ENCODE data around the gene TMEM38B. TPM values are rescaled to one million over a fixed set of nuclear protein-coding genes. Genes with fewer than 3 reads are reported as not detected.

TMEM38B gene
- total and polyA plus RNA-seq, 2 of the 8 experiments (the other 6 are each of a cell fraction or from before 2014, with no cell fraction given), result 10.6 to 12.4 TPM

DNA sequence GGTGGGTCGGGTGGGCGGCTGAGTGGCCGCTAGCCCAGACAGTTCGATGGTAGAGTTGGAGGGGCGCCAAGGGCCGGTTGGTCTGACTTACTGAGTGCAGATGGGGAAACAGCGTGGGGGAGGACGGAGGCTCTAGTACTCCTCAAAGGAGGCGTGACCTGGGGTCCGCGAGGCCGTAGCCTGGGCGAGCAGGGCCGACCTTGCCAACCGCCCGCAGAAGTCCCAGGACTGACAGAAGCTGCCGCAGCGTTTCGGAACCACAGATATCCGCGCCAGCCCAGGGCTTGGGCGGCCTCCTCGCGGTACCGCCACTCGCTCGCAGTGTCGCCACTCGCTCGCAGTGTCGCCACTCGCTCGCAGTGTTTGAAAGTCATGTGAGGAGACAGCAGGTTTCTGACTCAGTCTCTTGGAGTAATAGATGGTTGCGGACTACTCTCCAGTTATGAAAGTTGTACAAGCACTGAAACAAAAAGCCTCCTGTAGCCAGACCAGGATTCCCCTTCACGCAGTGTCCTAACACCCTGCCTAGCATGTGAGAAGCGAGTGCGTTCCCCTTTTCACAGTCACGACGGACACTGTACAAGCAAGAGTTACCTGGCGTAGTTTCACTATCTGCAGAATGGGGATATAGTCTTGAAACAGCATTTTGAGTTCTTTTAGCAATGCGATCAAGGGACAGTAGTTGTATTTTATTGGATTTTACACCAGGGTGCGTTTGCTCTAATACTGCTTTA lies 674 bp downstream of the TMEM38B start:
- no peak overlapping the region for H2BK5ac ChIP-seq (ENCODE audit: low read depth, low read length)
- peaks cover 4 to 31% (median 19%) of the 10 kb centered on the region in 4 experiments; a peak in 6 of 7 replicates for H3K27me3 ChIP-seq (replicated peaks in 1 of 4; ENCODE audit: control insufficient read depth in 3 of 4, extremely low read depth in 1 of 4, insufficient read depth in 3 of 4, low read length in 3 of 4)
- H2AFZ ChIP-seq (ENCODE audit: low read length), result peak overlapping the region; percentile 55
- H3K9ac ChIP-seq (replicated peaks in 1 of 4; ENCODE audit: extremely low read depth in 1 of 4, low read depth in 3 of 4, low read length in 3 of 4), result peak overlapping the region in 2 of 4 experiments; percentile 5 to 51; a peak in 2 of 7 replicates
- DNase-seq (ENCODE audit: low read depth in 1 of 2, low spot score in 2 of 2), result peak in 1 of 2 experiments; percentile 75
- H2AK5ac ChIP-seq (ENCODE audit: low read depth, low read length), result no peak overlapping the region
- H3K79me2 ChIP-seq (ENCODE audit: control insufficient read depth in 1 of 2, insufficient read depth in 2 of 2, low read length in 2 of 2), result 0 out of 4 replicates have a peak, but pooled peaks cover 0 to 7% of the 10 kb centered on the region in 2 experiments
- no peaks in the 10 kb centered on the region for H3K9me3 ChIP-seq (ENCODE audit: insufficient read depth in 2 of 2, low read depth in 1 of 2, low read length in 1 of 2)
- FAIRE-seq, result no peak
- ChIA-PET POLR2A (ENCODE audit: partially characterized antibody) (interaction anchor here (0.9 to 1.4 kb wide), 2 partner anchors 17 to 38 kb away, joined by 3 to 5 read pairs; no protein-coding TSS in a partner anchor), CTCF (ENCODE audit: partially characterized antibody) (no interaction called here)
- H3K4ac ChIP-seq (replicated peaks; ENCODE audit: insufficient read length, low read depth, low read length), result no peak overlapping the region
- no peak overlapping the region for H2BK120ac ChIP-seq (replicated peaks; ENCODE audit: low read depth, low read length)
- peaks cover 2 to 5% (median 3%) of the 10 kb centered on the region in 4 experiments; a peak in 5 of 7 replicates for H3K4me1 ChIP-seq (replicated peaks in 1 of 4; ENCODE audit: control insufficient read depth in 3 of 4, insufficient read depth in 4 of 4, low read length in 3 of 4)
- H2BK20ac ChIP-seq (ENCODE audit: low read length), result no peak overlapping the region
- 9% methylated on average over 33 of the region's 42 CpGs; no CpG with 5 or more reads in 1 of the 2 experiments for WGBS, 2 experiments (ENCODE audit: extremely low coverage in 1 of 2, insufficient coverage in 1 of 2, insufficient read length in 1 of 2, insufficient replicate concordance in 2 of 2, low coverage in 1 of 2, low lambda C conversion rate in 2 of 2, missing lambda C conversion rate in 1 of 2)
- H3K14ac ChIP-seq (ENCODE audit: insufficient read length), result no peak overlapping the region
- H3K36me3 ChIP-seq (ENCODE audit: control insufficient read depth in 2 of 4, insufficient read depth in 4 of 4, low read length in 3 of 4), result no peaks in the 10 kb centered on the region
- no peak overlapping the region for H3K23ac ChIP-seq (ENCODE audit: insufficient read length)
- H3K4me3 ChIP-seq (ENCODE audit: extremely low read depth in 1 of 4, insufficient read depth in 2 of 4, low read depth in 3 of 4, low read length in 4 of 4), result peak overlapping the region; percentile 71 to 85 (median 76)
- H3K27ac ChIP-seq (ENCODE audit: low read depth, low read length), result no peak overlapping the region
- H4K5ac ChIP-seq (ENCODE audit: insufficient read length, low read depth, low read length), result no peak overlapping the region
- no peak overlapping the region for H3K56ac ChIP-seq (replicated peaks; ENCODE audit: insufficient read length, low read depth, low read length)
- H2BK15ac ChIP-seq (ENCODE audit: low read length), result no peak overlapping the region
- peak overlapping the region; percentile 88 to 90 for H3K4me2 ChIP-seq (ENCODE audit: insufficient read depth in 1 of 2, low read depth in 2 of 2, low read length in 2 of 2)
- no peak overlapping the region for H3K18ac ChIP-seq (ENCODE audit: extremely low read depth, low read length)
- no peaks in the 10 kb centered on the region for H3K79me1 ChIP-seq (ENCODE audit: low read depth, low read length)
- H3K23me2 ChIP-seq (ENCODE audit: low read depth, low read length), result peaks cover 9% of the 10 kb centered on the region
- H4K91ac ChIP-seq (replicated peaks; ENCODE audit: insufficient read length, low read length), result no peak overlapping the region
- H2BK12ac ChIP-seq (ENCODE audit: low read depth, low read length), result no peak overlapping the region
- no peak overlapping the region; the same call in 1 of the 2 replicates for H4K8ac ChIP-seq (ENCODE audit: extremely low read depth, insufficient read depth, low read length)
- peaks cover 0 to 5% of the 10 kb centered on the region in 2 experiments for H4K20me1 ChIP-seq (replicated peaks in 1 of 2; ENCODE audit: control insufficient read depth in 1 of 2, insufficient read depth in 2 of 2, low read length in 2 of 2)
- TF ChIP-seq RNF2 (IDR thresholded peaks at IDR 0.05; ENCODE audit: borderline replicate concordance, low read depth, low read length, missing control alignments, poor library complexity, severe bottlenecking) (peak; percentile 29), HDAC2 (IDR thresholded peaks at IDR 0.05; ENCODE audit: borderline replicate concordance in 1 of 2, low read depth in 2 of 2, low read length in 2 of 2) (peak in 1 of 2 experiments; percentile 69; a peak in 1 of 4 replicates), KDM4A (IDR thresholded peaks at IDR 0.05; ENCODE audit: low read depth, low read length, severe bottlenecking) (peak; percentile 62), RAD21 (IDR thresholded peaks at IDR 0.05 in 1 of 2, conservative IDR thresholded peaks at IDR 0.05 in 1 of 2; ENCODE audit: low read depth in 2 of 2, low read length in 2 of 2) (no peak), SP4 (IDR thresholded peaks at IDR 0.05; ENCODE audit: low read length) (no peak), RBBP5 (IDR thresholded peaks at IDR 0.05; ENCODE audit: borderline replicate concordance, low read depth, low read length) (no peak), SUZ12 (IDR thresholded peaks at IDR 0.05; ENCODE audit: low read length) (peak; percentile 46; the same call in 1 of the 2 replicates), POLR2AphosphoS5 (IDR thresholded peaks at IDR 0.05; ENCODE audit: low read depth, low read length) (no peak), CTBP2 (IDR thresholded peaks at IDR 0.05; ENCODE audit: borderline replicate concordance, insufficient read depth, insufficient read length, low read length) (no peak)
- TF ChIP-seq, protein P1, sequence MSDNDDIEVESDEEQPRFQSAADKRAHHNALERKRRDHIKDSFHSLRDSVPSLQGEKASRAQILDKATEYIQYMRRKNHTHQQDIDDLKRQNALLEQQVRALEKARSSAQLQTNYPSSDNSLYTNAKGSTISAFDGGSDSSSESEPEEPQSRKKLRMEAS (IDR thresholded peaks at IDR 0.05), result peak; percentile 27; the same call in 1 of the 2 replicates
